ENCODE measurements around the gene IFI35. TPM values are rescaled to one million over a fixed set of nuclear protein-coding genes. Genes with fewer than 3 reads are reported as not detected.

The IFI35 gene
- total RNA-seq, 1 experiment from 2014 or later: 9.4 TPM

DNA sequence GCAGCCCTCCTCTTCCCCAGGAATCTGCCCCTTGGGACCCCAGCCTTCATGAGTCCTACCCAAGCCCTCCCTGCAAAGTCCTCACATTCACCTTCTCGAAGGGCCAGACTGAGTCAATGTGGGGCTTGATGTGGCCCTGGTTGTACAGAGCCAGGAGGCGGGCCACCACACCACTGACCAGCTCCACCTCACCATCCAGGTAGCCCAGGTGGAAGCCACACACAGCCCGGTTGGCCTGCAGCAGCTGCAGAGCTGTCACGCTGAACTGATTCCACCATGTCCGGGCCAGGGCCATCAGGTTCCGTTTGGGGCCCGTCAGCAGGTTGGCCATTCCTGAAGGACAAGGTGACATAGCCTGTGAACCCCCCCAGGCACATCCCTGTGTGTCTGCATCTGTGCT lies 9.6 kb downstream of the IFI35 start:
- Histone ChIP-seq H3K9me3 (no peaks in the 10 kb centered on the region), H3K36me3 (ENCODE audit: control insufficient read depth, insufficient read depth, low read length) (no peaks in the 10 kb centered on the region; the same call in none of the 2 replicates), H3K4me3 (ENCODE audit: low read depth, low read length) (no peak overlapping the region), H3K27me3 (replicated peaks; ENCODE audit: control insufficient read depth, insufficient read depth, low read length) (no peaks in the 10 kb centered on the region), H3K4me1 (peaks cover 11% of the 10 kb centered on the region)
- CTCF ChIA-PET: no interaction called here
- H3K36me3 Mint-ChIP-seq (ENCODE audit: insufficient read depth, unreplicated experiment): peaks cover 28% of the 10 kb centered on the region
- H3K27me3 Mint-ChIP-seq (ENCODE audit: insufficient read depth, unreplicated experiment): no peaks in the 10 kb centered on the region
- intact Hi-C loops (cut with micrococcal nuclease; ENCODE audit: unreplicated experiment): no loop called here
- H3K27ac Mint-ChIP-seq (ENCODE audit: unreplicated experiment): no peak overlapping the region
- H3K9me3 Mint-ChIP-seq (ENCODE audit: unreplicated experiment): no peaks in the 10 kb centered on the region
- H3K4me1 Mint-ChIP-seq (ENCODE audit: low read depth, unreplicated experiment): peaks cover 14% of the 10 kb centered on the region
- BruUV-seq (replicated peaks): no TSS peak
- TF ChIP-seq, protein P1, sequence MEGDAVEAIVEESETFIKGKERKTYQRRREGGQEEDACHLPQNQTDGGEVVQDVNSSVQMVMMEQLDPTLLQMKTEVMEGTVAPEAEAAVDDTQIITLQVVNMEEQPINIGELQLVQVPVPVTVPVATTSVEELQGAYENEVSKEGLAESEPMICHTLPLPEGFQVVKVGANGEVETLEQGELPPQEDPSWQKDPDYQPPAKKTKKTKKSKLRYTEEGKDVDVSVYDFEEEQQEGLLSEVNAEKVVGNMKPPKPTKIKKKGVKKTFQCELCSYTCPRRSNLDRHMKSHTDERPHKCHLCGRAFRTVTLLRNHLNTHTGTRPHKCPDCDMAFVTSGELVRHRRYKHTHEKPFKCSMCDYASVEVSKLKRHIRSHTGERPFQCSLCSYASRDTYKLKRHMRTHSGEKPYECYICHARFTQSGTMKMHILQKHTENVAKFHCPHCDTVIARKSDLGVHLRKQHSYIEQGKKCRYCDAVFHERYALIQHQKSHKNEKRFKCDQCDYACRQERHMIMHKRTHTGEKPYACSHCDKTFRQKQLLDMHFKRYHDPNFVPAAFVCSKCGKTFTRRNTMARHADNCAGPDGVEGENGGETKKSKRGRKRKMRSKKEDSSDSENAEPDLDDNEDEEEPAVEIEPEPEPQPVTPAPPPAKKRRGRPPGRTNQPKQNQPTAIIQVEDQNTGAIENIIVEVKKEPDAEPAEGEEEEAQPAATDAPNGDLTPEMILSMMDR (IDR thresholded peaks at IDR 0.05; ENCODE audit: insufficient read depth in 1 of 2, low read depth in 1 of 2, low read length in 1 of 2, severe bottlenecking in 1 of 2, unreplicated experiment in 1 of 2): no peak
- DNase-seq: no peak
- POLR2A ChIA-PET: interaction anchor here (0.6 kb wide), 1 partner anchor 111 kb away, joined by 5 read pairs; no protein-coding TSS in a partner anchor
- no peak overlapping the region for H3K4me3 Mint-ChIP-seq (ENCODE audit: unreplicated experiment)

DNA sequence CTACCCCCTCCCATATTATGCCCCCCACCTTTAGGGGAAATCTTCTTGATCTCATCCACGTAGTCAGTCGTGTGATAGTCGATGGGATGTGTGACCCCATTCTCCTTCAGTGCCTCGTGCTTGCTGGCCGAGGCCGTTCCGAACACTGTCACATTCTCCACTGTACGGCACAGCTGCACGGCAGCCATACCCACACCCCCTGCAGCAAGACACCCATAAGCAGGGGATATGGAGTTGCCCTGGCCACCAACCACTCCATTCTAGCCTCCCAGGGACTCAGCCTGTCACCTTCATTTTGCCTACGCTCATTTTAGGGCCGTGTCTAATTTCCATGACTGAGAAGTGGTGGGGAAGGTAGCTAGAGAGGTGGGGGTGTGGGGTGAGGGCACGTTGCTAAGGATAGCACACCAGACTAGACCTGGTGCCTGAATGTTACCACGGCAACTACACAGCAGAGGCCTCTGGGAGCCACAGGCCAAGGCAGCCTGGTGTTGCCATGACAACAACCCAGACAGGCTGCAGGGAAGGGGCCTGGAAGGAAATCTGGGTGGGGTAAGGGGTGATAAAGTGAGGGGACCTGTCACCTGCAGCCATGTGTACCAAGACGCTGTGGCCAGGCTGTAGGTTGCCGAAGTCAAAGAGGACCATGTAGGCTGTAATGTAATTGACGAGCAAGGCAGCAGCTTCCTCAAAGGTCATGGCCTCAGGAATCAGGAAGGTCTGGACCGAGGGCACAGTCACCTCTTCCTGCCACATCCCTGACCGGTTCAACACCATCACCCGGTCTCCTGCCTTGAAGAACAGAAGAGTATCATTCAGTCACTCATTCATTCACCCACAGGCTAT lies 11.6 kb downstream of the IFI35 start:
- Mint-ChIP-seq H3K4me3 (ENCODE audit: unreplicated experiment) (no peak overlapping the region), H3K4me1 (ENCODE audit: low read depth, unreplicated experiment) (peaks cover 8% of the 10 kb centered on the region), H3K36me3 (ENCODE audit: insufficient read depth, unreplicated experiment) (peaks cover 32% of the 10 kb centered on the region), H3K9me3 (ENCODE audit: unreplicated experiment) (no peaks in the 10 kb centered on the region), H3K27me3 (ENCODE audit: insufficient read depth, unreplicated experiment) (no peaks in the 10 kb centered on the region), H3K27ac (ENCODE audit: unreplicated experiment) (no peak overlapping the region)
- no TSS peak for BruUV-seq (replicated peaks)
- CTCF ChIA-PET: no interaction called here
- no peaks in the 10 kb centered on the region for H3K27me3 ChIP-seq (replicated peaks; ENCODE audit: control insufficient read depth, insufficient read depth, low read length)
- POLR2A ChIA-PET: interaction anchor here (1.0 kb wide), 1 partner anchor 20 kb away, joined by 6 read pairs; the partner anchor contains the start of gene RPL27
- H3K4me1 ChIP-seq: peaks cover 9% of the 10 kb centered on the region; the same call in 1 of the 2 replicates
- TF ChIP-seq, protein P1 (IDR thresholded peaks at IDR 0.05; ENCODE audit: insufficient read depth in 1 of 2, low read depth in 1 of 2, low read length in 1 of 2, severe bottlenecking in 1 of 2, unreplicated experiment in 1 of 2): no peak
- DNase-seq: no peak
- no peaks in the 10 kb centered on the region for H3K9me3 ChIP-seq
- intact Hi-C loops (cut with micrococcal nuclease; ENCODE audit: unreplicated experiment): no loop called here
- no peak overlapping the region for H3K4me3 ChIP-seq (ENCODE audit: low read depth, low read length)
- H3K36me3 ChIP-seq (ENCODE audit: control insufficient read depth, insufficient read depth, low read length): no peaks in the 10 kb centered on the region; the same call in none of the 2 replicates

DNA sequence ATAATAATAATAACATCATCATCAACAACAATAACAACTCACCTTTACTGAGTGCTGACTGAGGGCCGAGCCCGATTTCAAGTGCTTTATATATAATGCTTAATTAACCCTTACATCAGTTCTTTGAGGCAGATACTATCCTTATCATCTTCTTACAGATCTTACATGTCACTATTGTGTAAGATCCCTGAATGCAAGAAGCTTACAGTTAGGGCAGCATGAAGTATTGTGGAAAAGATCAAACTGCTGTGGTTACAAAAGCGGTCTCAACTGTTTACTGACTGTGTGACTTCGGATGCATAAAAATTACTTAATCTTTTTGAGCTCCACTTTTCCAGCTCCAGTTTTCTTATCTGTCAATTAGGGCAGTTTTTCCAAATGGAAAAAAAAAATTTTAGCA lies 12.3 kb downstream of the IFI35 start:
- H3K27me3 ChIP-seq (replicated peaks; ENCODE audit: control insufficient read depth, insufficient read depth, low read length): no peaks in the 10 kb centered on the region
- no peak overlapping the region for H3K27ac Mint-ChIP-seq (ENCODE audit: unreplicated experiment)
- no peaks in the 10 kb centered on the region; the same call in none of the 2 replicates for H3K36me3 ChIP-seq (ENCODE audit: control insufficient read depth, insufficient read depth, low read length)
- no peak for DNase-seq
- intact Hi-C loops (cut with micrococcal nuclease; ENCODE audit: unreplicated experiment): no loop called here
- H3K9me3 Mint-ChIP-seq (ENCODE audit: unreplicated experiment): no peaks in the 10 kb centered on the region
- H3K36me3 Mint-ChIP-seq (ENCODE audit: insufficient read depth, unreplicated experiment): peaks cover 29% of the 10 kb centered on the region
- no TSS peak for BruUV-seq (replicated peaks)
- H3K9me3 ChIP-seq: no peaks in the 10 kb centered on the region
- no peaks in the 10 kb centered on the region for H3K27me3 Mint-ChIP-seq (ENCODE audit: insufficient read depth, unreplicated experiment)
- H3K4me1 ChIP-seq: peaks cover 9% of the 10 kb centered on the region; the same call in 1 of the 2 replicates
- POLR2A ChIA-PET: interaction anchor here (1.0 kb wide), 1 partner anchor 21 kb away, joined by 6 read pairs; the partner anchor contains the start of gene RPL27
- TF ChIP-seq, protein P1 (IDR thresholded peaks at IDR 0.05; ENCODE audit: insufficient read depth in 1 of 2, low read depth in 1 of 2, low read length in 1 of 2, severe bottlenecking in 1 of 2, unreplicated experiment in 1 of 2): no peak
- CTCF ChIA-PET: no interaction called here
- peaks cover 8% of the 10 kb centered on the region for H3K4me1 Mint-ChIP-seq (ENCODE audit: low read depth, unreplicated experiment)
- H3K4me3 ChIP-seq (ENCODE audit: low read depth, low read length): no peak overlapping the region
- H3K4me3 Mint-ChIP-seq (ENCODE audit: unreplicated experiment): peak overlapping the region; percentile 98

Data from Caco-2 (cell line).